ENCODE results near the gene FAHD2A. TPM values are rescaled to one million over a fixed set of nuclear protein-coding genes. Genes with fewer than 3 reads are reported as not detected.

The FAHD2A gene
- total and polyA plus RNA-seq, 2 of the 8 experiments (the other 6 are each of a cell fraction or from before 2014, with no cell fraction given) = 24.2 to 26.7 TPM

DNA sequence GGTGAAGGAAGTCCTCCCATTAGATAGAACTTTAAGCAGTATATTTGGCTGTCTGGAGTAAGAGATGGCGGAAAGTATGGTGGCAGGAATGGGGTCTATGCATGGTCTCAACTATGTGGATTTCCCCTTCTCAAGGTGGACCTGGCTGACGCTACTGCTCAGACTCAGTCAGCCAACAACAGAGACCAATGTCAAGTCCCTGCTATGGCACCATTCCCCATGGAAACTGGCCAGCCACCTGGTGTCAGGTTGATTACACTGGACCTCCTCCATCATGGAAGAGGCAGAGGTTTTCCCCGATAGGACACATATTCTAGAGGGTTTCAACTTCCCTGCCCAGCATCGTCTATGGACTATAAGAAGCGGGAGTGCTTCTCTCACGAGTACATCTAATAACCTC, 8.6 kb upstream of the FAHD2A start (continued):
- no peak for TF ChIP-seq CHD7 (IDR thresholded peaks at IDR 0.05; ENCODE audit: insufficient replicate concordance, low read length)
- TF ChIP-seq EP300 (IDR thresholded peaks at IDR 0.05; ENCODE audit: borderline replicate concordance in 1 of 2, low read depth in 2 of 2, low read length in 2 of 2) = no peak
- no peak for TF ChIP-seq SP2 (IDR thresholded peaks at IDR 0.05; ENCODE audit: low read length)
- TF ChIP-seq CHD1 (IDR thresholded peaks at IDR 0.05; ENCODE audit: low read depth, low read length) = no peak
- no peak for TF ChIP-seq SAP30 (IDR thresholded peaks at IDR 0.05; ENCODE audit: insufficient read depth, insufficient replicate concordance, low read length)
- no peak for TF ChIP-seq CREB1 (IDR thresholded peaks at IDR 0.05)
